ENCODE results near the gene ST3GAL3.

DNA sequence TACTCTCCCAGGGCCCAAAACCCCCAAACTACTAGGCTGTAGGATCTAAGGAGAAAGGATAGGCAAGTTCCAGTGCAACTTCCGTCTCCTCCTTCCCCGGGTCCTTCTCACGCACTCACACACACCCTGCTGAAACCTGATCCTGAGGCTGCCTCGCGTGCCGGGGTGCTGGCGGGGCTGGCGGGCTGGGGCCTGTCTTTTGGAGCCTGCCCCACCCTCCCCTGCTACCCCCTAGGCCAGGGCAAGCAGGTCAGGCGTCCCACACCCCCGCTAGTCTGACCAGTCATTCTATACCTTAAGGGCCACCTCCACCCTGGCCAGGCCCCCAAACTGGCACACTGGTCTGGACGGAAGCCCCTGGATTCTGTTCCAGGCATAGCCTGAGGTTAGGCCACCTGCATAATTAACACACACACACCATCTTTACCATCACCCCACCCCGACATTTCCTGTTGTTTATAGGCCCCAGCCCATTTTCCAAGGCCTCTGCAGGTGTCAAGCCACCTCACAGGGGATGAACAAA is 178.0 kb downstream of the ST3GAL3 start:
- TF ChIP-seq, protein P1, sequence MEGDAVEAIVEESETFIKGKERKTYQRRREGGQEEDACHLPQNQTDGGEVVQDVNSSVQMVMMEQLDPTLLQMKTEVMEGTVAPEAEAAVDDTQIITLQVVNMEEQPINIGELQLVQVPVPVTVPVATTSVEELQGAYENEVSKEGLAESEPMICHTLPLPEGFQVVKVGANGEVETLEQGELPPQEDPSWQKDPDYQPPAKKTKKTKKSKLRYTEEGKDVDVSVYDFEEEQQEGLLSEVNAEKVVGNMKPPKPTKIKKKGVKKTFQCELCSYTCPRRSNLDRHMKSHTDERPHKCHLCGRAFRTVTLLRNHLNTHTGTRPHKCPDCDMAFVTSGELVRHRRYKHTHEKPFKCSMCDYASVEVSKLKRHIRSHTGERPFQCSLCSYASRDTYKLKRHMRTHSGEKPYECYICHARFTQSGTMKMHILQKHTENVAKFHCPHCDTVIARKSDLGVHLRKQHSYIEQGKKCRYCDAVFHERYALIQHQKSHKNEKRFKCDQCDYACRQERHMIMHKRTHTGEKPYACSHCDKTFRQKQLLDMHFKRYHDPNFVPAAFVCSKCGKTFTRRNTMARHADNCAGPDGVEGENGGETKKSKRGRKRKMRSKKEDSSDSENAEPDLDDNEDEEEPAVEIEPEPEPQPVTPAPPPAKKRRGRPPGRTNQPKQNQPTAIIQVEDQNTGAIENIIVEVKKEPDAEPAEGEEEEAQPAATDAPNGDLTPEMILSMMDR (IDR thresholded peaks at IDR 0.05) = no peak
- TF ChIP-seq MYC (IDR thresholded peaks at IDR 0.05; ENCODE audit: borderline replicate concordance, low read length) = no peak
- no peak for TF ChIP-seq HOXB13 (CRISPR knock-in tag; IDR thresholded peaks at IDR 0.05; ENCODE audit: low read depth)
- TF ChIP-seq, protein P2, sequence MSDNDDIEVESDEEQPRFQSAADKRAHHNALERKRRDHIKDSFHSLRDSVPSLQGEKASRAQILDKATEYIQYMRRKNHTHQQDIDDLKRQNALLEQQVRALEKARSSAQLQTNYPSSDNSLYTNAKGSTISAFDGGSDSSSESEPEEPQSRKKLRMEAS (IDR thresholded peaks at IDR 0.05) = no peak
